DOHH2 (cell line): Measurements from ENCODE around the gene NET1.

Experiments
- EZH2phosphoT487 ChIP-seq: fragments of 200-600 bp; sonication (generic); IDR thresholded peaks from 2 replicates; pipeline ENCODE4 v1.6.1; 2017; ENCODE audit warnings: borderline replicate concordance, mild to moderate bottlenecking, antibody characterized with exemption, low read length, moderate library complexity, mixed read lengths
- TF ChIP-seq, protein P1 (sequence below): fragments of 200-600 bp; sonication (generic); IDR thresholded peaks from one replicate; pipeline ENCODE4 v1.5.1; 2014; ENCODE audit warnings: antibody characterized with exemption, mild to moderate bottlenecking, low read depth, low read length; ENCODE audit not compliant: poor library complexity, severe bottlenecking

DNA sequence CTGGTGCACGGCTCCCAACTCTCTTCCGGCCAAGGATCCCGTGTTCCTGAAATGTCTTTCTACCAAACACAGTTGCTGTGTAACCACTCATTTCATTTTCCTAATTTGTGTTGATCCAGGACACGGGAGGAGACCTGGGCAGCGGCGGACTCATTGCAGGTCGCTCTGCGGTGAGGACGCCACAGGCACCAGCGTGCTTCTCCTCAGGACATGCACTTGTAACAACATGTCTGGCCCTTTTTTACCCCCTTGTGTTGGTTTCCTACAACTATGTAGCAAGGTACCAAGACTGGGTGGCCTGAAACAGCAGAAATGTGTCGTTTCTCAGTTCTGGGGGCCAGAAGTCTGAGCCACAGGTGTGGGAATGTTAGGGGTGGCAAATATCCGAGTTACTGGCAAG, 68.8 kb downstream of the NET1 start:
- TF ChIP-seq, protein P1, sequence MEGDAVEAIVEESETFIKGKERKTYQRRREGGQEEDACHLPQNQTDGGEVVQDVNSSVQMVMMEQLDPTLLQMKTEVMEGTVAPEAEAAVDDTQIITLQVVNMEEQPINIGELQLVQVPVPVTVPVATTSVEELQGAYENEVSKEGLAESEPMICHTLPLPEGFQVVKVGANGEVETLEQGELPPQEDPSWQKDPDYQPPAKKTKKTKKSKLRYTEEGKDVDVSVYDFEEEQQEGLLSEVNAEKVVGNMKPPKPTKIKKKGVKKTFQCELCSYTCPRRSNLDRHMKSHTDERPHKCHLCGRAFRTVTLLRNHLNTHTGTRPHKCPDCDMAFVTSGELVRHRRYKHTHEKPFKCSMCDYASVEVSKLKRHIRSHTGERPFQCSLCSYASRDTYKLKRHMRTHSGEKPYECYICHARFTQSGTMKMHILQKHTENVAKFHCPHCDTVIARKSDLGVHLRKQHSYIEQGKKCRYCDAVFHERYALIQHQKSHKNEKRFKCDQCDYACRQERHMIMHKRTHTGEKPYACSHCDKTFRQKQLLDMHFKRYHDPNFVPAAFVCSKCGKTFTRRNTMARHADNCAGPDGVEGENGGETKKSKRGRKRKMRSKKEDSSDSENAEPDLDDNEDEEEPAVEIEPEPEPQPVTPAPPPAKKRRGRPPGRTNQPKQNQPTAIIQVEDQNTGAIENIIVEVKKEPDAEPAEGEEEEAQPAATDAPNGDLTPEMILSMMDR: no peak
- no peak for TF ChIP-seq EZH2phosphoT487
